PC-9 (cell line): Measurements from ENCODE around the gene ARFGEF3. TPM values are rescaled to one million over a fixed set of nuclear protein-coding genes. Genes with fewer than 3 reads are reported as not detected.

Experiments used
- BruUV-seq: library from RNA; stranded (reverse); fragments of 400-500 nt; replicated peaks from 2 replicates; lab custom pipeline; 2021; lab: Mats Ljungman, UMichigan
- CTCF ChIA-PET: fragments of 300-600 bp; sonication (Branson Sonifier 250); formaldehyde crosslinking; loops from one replicate; lab custom pipeline; 2022; ENCODE audit warnings: antibody characterized with exemption; lab: Charles Lee
- POLR2A ChIA-PET: fragments of 300-600 bp; sonication (Branson Sonifier 250); formaldehyde crosslinking; loops from one replicate; lab custom pipeline; 2022; ENCODE audit warnings: antibody characterized with exemption; ENCODE audit not compliant: unreplicated experiment; lab: Charles Lee
- DNase-seq, 2 experiments: peaks; one replicate each; pipeline versions ENCODE4 v3.0.0 to v3.0.0-alpha.2; 2015 to 2022; ENCODE audit warnings: mixed read lengths in 1 of 2
- H2AFZ ChIP-seq: fragments of 200-600 bp; sonication (generic); 2 replicates; pipeline ENCODE4 v1.8.1; 2017; ENCODE audit warnings: antibody characterized with exemption
- H3F3A ChIP-seq: fragments of 200-600 bp; sonication (generic); 2 replicates; pipeline ENCODE4 v1.8.1; 2017; ENCODE audit warnings: antibody characterized with exemption, mild to moderate bottlenecking, low read depth; ENCODE audit not compliant: insufficient read depth
- H3K27ac ChIP-seq: fragments of 200-600 bp; sonication (generic); 2 replicates; pipeline ENCODE4 v1.6.1; 2016; ENCODE audit warnings: mixed run types
- H3K27me3 ChIP-seq: fragments of 200-600 bp; sonication (generic); 2 replicates; pipeline ENCODE4 v1.6.1; 2016; ENCODE audit warnings: low read depth, mixed run types; ENCODE audit not compliant: insufficient read depth
- H3K36me3 ChIP-seq: fragments of 200-600 bp; sonication (generic); 2 replicates; pipeline ENCODE4 v1.6.1; 2016; ENCODE audit warnings: low read depth, mixed run types
- H3K4me1 ChIP-seq: fragments of 200-600 bp; sonication (generic); replicated peaks from 2 replicates; pipeline ENCODE4 v1.6.1; 2016; ENCODE audit warnings: mixed run types; ENCODE audit not compliant: insufficient read depth
- H3K4me2 ChIP-seq: fragments of 200-600 bp; sonication (generic); 2 replicates; pipeline ENCODE4 v1.6.1; 2017; ENCODE audit warnings: mixed run types
- H3K4me3 ChIP-seq: fragments of 200-600 bp; sonication (generic); 2 replicates; pipeline ENCODE4 v1.6.1; 2016; ENCODE audit warnings: mixed run types
- H3K79me2 ChIP-seq: fragments of 200-600 bp; sonication (generic); 2 replicates; pipeline ENCODE4 v1.6.1; 2017; ENCODE audit warnings: low read depth, mixed run types
- H3K9me2 ChIP-seq: fragments of 200-600 bp; sonication (generic); 2 replicates; pipeline ENCODE4 v1.8.1; 2017; ENCODE audit warnings: mild to moderate bottlenecking; ENCODE audit not compliant: insufficient read depth
- H3K9me3 ChIP-seq: fragments of 200-600 bp; sonication (generic); 2 replicates; pipeline ENCODE4 v1.8.1; 2016; ENCODE audit warnings: low read depth; ENCODE audit not compliant: insufficient read depth
- H4K20me1 ChIP-seq: fragments of 200-600 bp; sonication (generic); 2 replicates; pipeline ENCODE4 v1.8.1; 2017; ENCODE audit not compliant: insufficient read depth
- EZH2 ChIP-seq: fragments of 200-600 bp; sonication (generic); IDR thresholded peaks from 2 replicates; pipeline ENCODE4 v1.8.0; 2017; ENCODE audit warnings: antibody characterized with exemption, low read depth
- intact Hi-C: fragments of 100-400 bp; cut with micrococcal nuclease; formaldehyde crosslinking; loops from one replicate; pipeline ENCODE4 v1.10.0; 2022; ENCODE audit not compliant: unreplicated experiment
- total RNA-seq: library from RNA; stranded (reverse); gene quantifications from 2 replicates; pipeline ENCODE4 v1.2.3, GENCODE V29; 2021
- TF ChIP-seq, protein P1 (sequence below): fragments of 200-600 bp; sonication (generic); conservative IDR thresholded peaks from 2 replicates; pipeline ENCODE4 v1.6.1; 2017; ENCODE audit warnings: mixed run types, antibody characterized with exemption, mild to moderate bottlenecking, moderate library complexity

ARFGEF3 gene
- total RNA-seq, 1 experiment from 2014 or later = 9.9 TPM

DNA sequence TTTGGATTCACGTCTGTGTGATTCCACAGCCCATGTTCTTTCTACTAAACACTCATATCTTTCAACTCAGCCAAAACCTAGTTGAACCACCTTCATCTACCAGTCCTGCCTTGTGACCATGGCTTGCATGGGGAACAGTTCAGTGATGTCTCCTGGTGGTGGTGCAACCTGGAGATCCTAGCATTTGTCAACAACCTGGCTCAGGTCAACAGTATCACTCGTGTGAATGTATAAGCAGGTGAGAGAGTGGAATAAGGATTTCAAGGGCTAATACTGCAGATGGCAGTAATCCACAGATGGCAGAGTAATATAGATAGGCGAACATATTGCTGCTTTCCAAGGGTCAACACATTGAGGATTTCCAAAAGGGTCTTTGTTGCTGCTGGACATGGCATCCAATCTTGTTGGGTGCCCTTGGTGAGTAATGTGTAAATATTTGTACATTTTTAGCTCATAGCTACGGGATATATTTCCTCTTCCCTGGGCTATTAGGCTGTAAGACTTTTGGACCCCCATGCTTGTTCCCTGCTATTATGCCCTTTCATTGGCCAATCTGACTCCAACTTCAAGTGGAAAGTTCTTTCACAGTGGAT lies 43.1 kb downstream of the ARFGEF3 start:
- TF ChIP-seq, protein P1, sequence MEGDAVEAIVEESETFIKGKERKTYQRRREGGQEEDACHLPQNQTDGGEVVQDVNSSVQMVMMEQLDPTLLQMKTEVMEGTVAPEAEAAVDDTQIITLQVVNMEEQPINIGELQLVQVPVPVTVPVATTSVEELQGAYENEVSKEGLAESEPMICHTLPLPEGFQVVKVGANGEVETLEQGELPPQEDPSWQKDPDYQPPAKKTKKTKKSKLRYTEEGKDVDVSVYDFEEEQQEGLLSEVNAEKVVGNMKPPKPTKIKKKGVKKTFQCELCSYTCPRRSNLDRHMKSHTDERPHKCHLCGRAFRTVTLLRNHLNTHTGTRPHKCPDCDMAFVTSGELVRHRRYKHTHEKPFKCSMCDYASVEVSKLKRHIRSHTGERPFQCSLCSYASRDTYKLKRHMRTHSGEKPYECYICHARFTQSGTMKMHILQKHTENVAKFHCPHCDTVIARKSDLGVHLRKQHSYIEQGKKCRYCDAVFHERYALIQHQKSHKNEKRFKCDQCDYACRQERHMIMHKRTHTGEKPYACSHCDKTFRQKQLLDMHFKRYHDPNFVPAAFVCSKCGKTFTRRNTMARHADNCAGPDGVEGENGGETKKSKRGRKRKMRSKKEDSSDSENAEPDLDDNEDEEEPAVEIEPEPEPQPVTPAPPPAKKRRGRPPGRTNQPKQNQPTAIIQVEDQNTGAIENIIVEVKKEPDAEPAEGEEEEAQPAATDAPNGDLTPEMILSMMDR = no peak
- no peak for TF ChIP-seq EZH2
- Histone ChIP-seq H4K20me1 (no peaks in the 10 kb centered on the region), H2AFZ (no peak overlapping the region), H3K4me1 (no peaks in the 10 kb centered on the region), H3F3A (no peaks in the 10 kb centered on the region), H3K36me3 (peaks cover 3% of the 10 kb centered on the region; the same call in 1 of the 2 replicates), H3K9me2 (no peaks in the 10 kb centered on the region), H3K9me3 (no peaks in the 10 kb centered on the region; the same call in 1 of the 2 replicates), H3K79me2 (no peaks in the 10 kb centered on the region), H3K4me3 (no peak overlapping the region), H3K27ac (no peak overlapping the region), H3K4me2 (no peak overlapping the region), H3K27me3 (no peaks in the 10 kb centered on the region)
- ChIA-PET POLR2A (interaction anchor here (0.7 kb wide), 1 partner anchor 198 kb away, joined by 10 read pairs; no protein-coding TSS in a partner anchor), CTCF (no interaction called here)
- BruUV-seq = no TSS peak
- DNase-seq = no peak
- intact Hi-C loops = no loop called here

DNA sequence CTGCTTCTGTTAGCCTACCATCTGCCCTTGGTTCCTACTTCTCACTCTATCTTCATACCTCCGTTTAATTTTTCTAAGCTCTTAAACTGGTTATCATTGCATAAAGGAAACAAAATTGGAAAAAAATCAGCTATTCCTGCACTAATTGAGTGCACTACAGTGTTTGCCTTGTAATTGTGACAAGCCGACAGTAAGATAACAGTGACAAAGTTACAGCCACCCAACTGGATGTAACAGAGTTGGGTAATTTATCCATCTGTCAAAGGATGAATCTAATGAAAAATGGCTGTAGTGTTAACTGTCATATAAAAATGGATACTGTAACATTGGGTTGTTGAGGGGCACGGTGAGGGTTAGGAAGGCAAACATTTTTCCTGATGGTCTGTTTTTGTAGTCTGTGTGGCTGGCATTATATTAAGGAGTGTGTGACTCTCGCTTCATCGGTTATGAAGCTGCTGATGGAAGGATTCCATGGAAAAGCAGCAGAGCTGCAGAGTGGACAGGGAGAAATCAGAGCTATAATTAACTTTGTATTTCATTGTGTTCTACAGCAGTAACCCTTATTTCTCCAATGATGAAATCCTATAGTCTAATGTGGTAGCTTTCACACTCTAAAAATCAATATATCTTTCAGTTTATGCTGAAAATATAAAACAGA lies 43.8 kb downstream of the ARFGEF3 start:
- ChIA-PET CTCF (interaction anchor here (0.5 kb wide), 1 partner anchor 150 kb away, joined by 4 read pairs; no protein-coding TSS in a partner anchor), POLR2A (no interaction called here)
- Histone ChIP-seq H2AFZ (no peak overlapping the region), H3K27ac (no peak overlapping the region), H3K4me1 (no peaks in the 10 kb centered on the region), H3K9me2 (no peaks in the 10 kb centered on the region), H3K27me3 (no peaks in the 10 kb centered on the region), H3K9me3 (no peaks in the 10 kb centered on the region), H4K20me1 (no peaks in the 10 kb centered on the region), H3K4me2 (no peak overlapping the region), H3F3A (no peaks in the 10 kb centered on the region), H3K4me3 (no peak overlapping the region), H3K79me2 (no peaks in the 10 kb centered on the region), H3K36me3 (peaks cover 10% of the 10 kb centered on the region; the same call in 1 of the 2 replicates)
- no peak for DNase-seq
- TF ChIP-seq EZH2 = no peak
- TF ChIP-seq, protein P1 = no peak
- intact Hi-C loops = no loop called here
- no TSS peak for BruUV-seq

DNA sequence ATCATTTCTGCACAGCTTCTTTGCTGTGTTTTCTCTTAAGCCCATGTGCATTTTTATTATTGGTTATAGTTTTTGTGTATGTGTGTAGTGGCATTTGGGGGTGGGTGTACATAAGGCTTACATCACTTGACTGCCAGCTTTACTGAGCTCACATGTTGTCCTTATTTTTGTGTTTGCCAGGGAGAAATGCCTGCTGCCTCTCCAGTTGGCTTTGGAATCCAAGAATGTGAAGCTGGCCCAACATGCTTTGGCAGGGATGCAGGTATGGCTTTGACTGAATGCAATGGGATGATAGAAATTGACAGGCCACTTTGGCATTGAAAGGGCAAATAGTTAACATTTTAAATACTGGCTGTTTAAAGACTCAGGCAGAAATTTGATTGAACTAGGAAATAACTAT lies 45.1 kb downstream of the ARFGEF3 start:
- no peaks in the 10 kb centered on the region for H3K9me3 ChIP-seq
- no peaks in the 10 kb centered on the region for H3K4me1 ChIP-seq
- TF ChIP-seq EZH2 = no peak
- TF ChIP-seq, protein P1 = no peak
- H3K36me3 ChIP-seq = peaks cover 16% of the 10 kb centered on the region
- H3K9me2 ChIP-seq = no peaks in the 10 kb centered on the region
- H3F3A ChIP-seq = no peaks in the 10 kb centered on the region
- no peak overlapping the region for H3K4me3 ChIP-seq
- no peak overlapping the region for H3K27ac ChIP-seq
- BruUV-seq = no TSS peak
- intact Hi-C loops = no loop called here
- H3K4me2 ChIP-seq = no peak overlapping the region
- CTCF ChIA-PET = no interaction called here
- DNase-seq = no peak
- H2AFZ ChIP-seq = no peak overlapping the region
- H3K27me3 ChIP-seq = no peaks in the 10 kb centered on the region
- POLR2A ChIA-PET = no interaction called here
- no peaks in the 10 kb centered on the region for H4K20me1 ChIP-seq
- no peaks in the 10 kb centered on the region for H3K79me2 ChIP-seq
